OCI-M2 (cell line): ENCODE measurements around the gene ADH1C.
"Not testable (repeated sequence)": the region's sequence is repeated elsewhere in the genome, so short reads cannot be mapped to it uniquely, and the experiment has no call there.

ENCODE experiments used
- DNase-seq: peaks from one replicate; lab custom pipeline; 2025; ENCODE audit not compliant: unreplicated experiment; lab: John Stamatoyannopoulos, UW

ADH1C gene

GRCh38 chr4:99359480-99360204, 7.1 kb upstream of the ADH1C start:
- DNase-seq, result no peak

- no peak for DNase-seq
Measured at GRCh38 chr4:99357948-99358347, 5.4 kb upstream of the ADH1C start.

- no peak for DNase-seq
Measured at GRCh38 chr4:99356992-99357391, 4.4 kb upstream of the ADH1C start.

- not testable (repeated sequence) for DNase-seq
Measured at GRCh38 chr4:99356149-99356548, 3.6 kb upstream of the ADH1C start.

- DNase-seq, result no peak
Measured at GRCh38 chr4:99351487-99351886, 1.1 kb downstream of the ADH1C start.

- DNase-seq, result no peak
Measured at GRCh38 chr4:99349338-99349737, 3.2 kb downstream of the ADH1C start.

- not testable (repeated sequence) for DNase-seq
Measured at GRCh38 chr4:99342624-99343023, 9.9 kb downstream of the ADH1C start.

GRCh38 chr4:99341426-99341825, 11.1 kb downstream of the ADH1C start:
- DNase-seq, result no peak

- DNase-seq, result no peak
Measured at GRCh38 chr4:99339172-99339571, 13.4 kb downstream of the ADH1C start.

- no peak for DNase-seq
Measured at GRCh38 chr4:99336553-99336952, 16.0 kb downstream of the ADH1C start.

GRCh38 chr4:99334880-99335279, 17.7 kb downstream of the ADH1C start:
- no peak for DNase-seq

GRCh38 chr4:99330648-99331047, 21.9 kb downstream of the ADH1C start:
- DNase-seq, result no peak

GRCh38 chr4:99329876-99330275, 22.7 kb downstream of the ADH1C start:
- no peak for DNase-seq

- no peak for DNase-seq
Measured at GRCh38 chr4:99324979-99325378, 27.6 kb downstream of the ADH1C start.

- DNase-seq, result no peak
Measured at GRCh38 chr4:99324361-99324760, 28.2 kb downstream of the ADH1C start.

- no peak for DNase-seq
Measured at GRCh38 chr4:99323756-99324155, 28.8 kb downstream of the ADH1C start.

GRCh38 chr4:99321241-99322191, 31.0 kb downstream of the ADH1C start, which contains the start of gene ADH1B:
Gene ADH1B (minus strand): TSS chr4:99321401. CDS start chr4:99321331, 70 bp downstream.
- no peak for DNase-seq

- DNase-seq, result not testable (repeated sequence)
Measured at GRCh38 chr4:99317811-99318210, 34.7 kb downstream of the ADH1C start.

- DNase-seq, result no peak
Measured at GRCh38 chr4:99317354-99317753, 35.2 kb downstream of the ADH1C start.

- no peak for DNase-seq
Measured at GRCh38 chr4:99315839-99316238, 36.7 kb downstream of the ADH1C start.

GRCh38 chr4:99314211-99314610, 38.3 kb downstream of the ADH1C start:
- no peak for DNase-seq

- DNase-seq, result no peak
Measured at GRCh38 chr4:99310389-99310788, 42.2 kb downstream of the ADH1C start.
